GM12878 (cell line): ENCODE results near the gene PITPNM1. TPM values are rescaled to one million over a fixed set of nuclear protein-coding genes. Genes with fewer than 3 reads are reported as not detected.

ENCODE experiments used
- ATAC-seq: fragments of 200-7000 bp; cut with Tn5 transposase; 3 replicates; pipeline ENCODE4 v1.9.1; 2020; ENCODE audit warnings: mild to moderate bottlenecking, moderate library complexity
- BruUV-seq: library from RNA; stranded (reverse); fragments of 400-500 nt; replicated peaks from 2 replicates; lab custom pipeline; 2021; lab: Mats Ljungman, UMichigan
- CTCF ChIA-PET: fragments of 300-600 bp; sonication (Branson Sonifier 250); formaldehyde crosslinking; extraction: SDS; loops from one replicate; lab custom pipeline; 2021; ENCODE audit warnings: inconsistent platforms; lab: Yijun Ruan, JAX
- POLR2A ChIA-PET: fragments of 350-600 bp; formaldehyde crosslinking; extraction: SDS; loops from one replicate; lab custom pipeline; 2021; ENCODE audit warnings: inconsistent platforms; lab: Charles Lee
- RAD21 ChIA-PET: fragments of 300-600 bp; sonication (Branson Sonifier 250); formaldehyde crosslinking; loops from one replicate; lab custom pipeline; 2023; ENCODE audit warnings: antibody characterized with exemption; ENCODE audit not compliant: unreplicated experiment; lab: Charles Lee
- SMC1A ChIA-PET: fragments of 300-600 bp; sonication (Branson Sonifier 250); formaldehyde crosslinking; loops from one replicate; lab custom pipeline; 2023; ENCODE audit not compliant: unreplicated experiment, uncharacterized antibody; lab: Charles Lee
- DNase-seq: peaks from one replicate; pipeline ENCODE4 v3.0.0-alpha.2; 2011; ENCODE audit warnings: low read depth, low spot score
- FAIRE-seq: peaks from 3 replicates; lab custom pipeline; 2011; peaks lifted over from hg19 to GRCh38; lab: Jason Lieb, UNC
- H2AFZ ChIP-seq: 2 replicates; pipeline ENCODE4 v1.6.0; 2011; ENCODE audit warnings: low read depth, low read length, control low read depth; ENCODE audit not compliant: control insufficient read depth
- H3K27ac ChIP-seq: 2 replicates; pipeline ENCODE4 v1.5.1; 2011; ENCODE audit warnings: control low read depth; ENCODE audit not compliant: control insufficient read depth, insufficient read depth
- H3K27me3 ChIP-seq, 2 experiments: replicated peaks in 1 of 2; 2 replicates each; pipeline versions ENCODE4 v1.6.0 to v1.6.1; 2011; ENCODE audit warnings: low read length in 1 of 2; ENCODE audit not compliant: control insufficient read depth in 2 of 2, insufficient read depth in 2 of 2
- H3K36me3 ChIP-seq, 2 experiments: 2 replicates each; pipeline ENCODE4 v1.5.1; 2011; ENCODE audit warnings: low read length in 1 of 2; ENCODE audit not compliant: control insufficient read depth in 2 of 2, insufficient read depth in 2 of 2
- H3K4me1 ChIP-seq: 2 replicates; pipeline ENCODE4 v1.6.1; 2011; ENCODE audit warnings: mild to moderate bottlenecking, low read length, moderate library complexity, mixed read lengths; ENCODE audit not compliant: control insufficient read depth, insufficient read depth
- H3K4me2 ChIP-seq: 2 replicates; pipeline ENCODE4 v1.6.0; 2011; ENCODE audit warnings: control low read depth; ENCODE audit not compliant: control insufficient read depth, insufficient read depth
- H3K4me3 ChIP-seq: fragments of 200-600 bp; sonication (generic); 2 replicates; pipeline ENCODE4 v1.5.1; 2016
- H3K79me2 ChIP-seq: 2 replicates; pipeline ENCODE4 v1.6.0; 2011; ENCODE audit warnings: low read length; ENCODE audit not compliant: control insufficient read depth, insufficient read depth
- H3K9ac ChIP-seq: 2 replicates; pipeline ENCODE4 v1.8.0; 2011; ENCODE audit warnings: low read length, control low read depth, mixed read lengths; ENCODE audit not compliant: control insufficient read depth, insufficient read depth
- H3K9me3 ChIP-seq: replicated peaks from 3 replicates; pipeline ENCODE4 v1.5.1; 2011; ENCODE audit warnings: mild to moderate bottlenecking, low read length; ENCODE audit not compliant: control insufficient read depth, insufficient read depth
- H4K20me1 ChIP-seq: 2 replicates; pipeline ENCODE4 v1.6.0; 2011; ENCODE audit not compliant: control insufficient read depth, insufficient read depth
- CHD2 ChIP-seq: IDR thresholded peaks from 2 replicates; pipeline ENCODE4 v1.6.1; 2011; ENCODE audit warnings: low read depth, low read length, improper control_type of control experiment, borderline replicate concordance
- CHD4 ChIP-seq: fragments of 200-600 bp; sonication (generic); IDR thresholded peaks from 2 replicates; pipeline ENCODE4 v1.6.1; 2016; ENCODE audit warnings: mild to moderate bottlenecking
- EED ChIP-seq: sonication (generic); IDR thresholded peaks from 2 replicates; pipeline ENCODE4 v1.6.1; 2016; ENCODE audit warnings: antibody characterized with exemption, low read depth
- FOS ChIP-seq: IDR thresholded peaks from 3 replicates; pipeline ENCODE4 v1.6.1; 2011; ENCODE audit warnings: borderline replicate concordance; ENCODE audit not compliant: insufficient read length; ENCODE audit errors: extremely low read depth
- JUND ChIP-seq: IDR thresholded peaks from 2 replicates; pipeline ENCODE4 v1.6.1; 2012; ENCODE audit warnings: low read depth, mild to moderate bottlenecking, low read length, improper control_type of control experiment, moderate library complexity
- MYC ChIP-seq: IDR thresholded peaks from 2 replicates; pipeline ENCODE4 v1.6.1; 2011; ENCODE audit warnings: mild to moderate bottlenecking, low read length, moderate library complexity, inconsistent platforms; ENCODE audit not compliant: insufficient read depth, insufficient replicate concordance, insufficient read length, severe bottlenecking
- PBX3 ChIP-seq: IDR thresholded peaks from 2 replicates; pipeline ENCODE4 v1.6.1; 2011; ENCODE audit warnings: mild to moderate bottlenecking, low read depth, low read length, moderate library complexity; ENCODE audit not compliant: insufficient replicate concordance
- SMARCA5 ChIP-seq: fragments of 450-650 bp; IDR thresholded peaks from 2 replicates; pipeline ENCODE4 v1.6.1; 2017; ENCODE audit warnings: mild to moderate bottlenecking
- SPI1 ChIP-seq: IDR thresholded peaks from 2 replicates; pipeline ENCODE4 v1.6.1; 2011; ENCODE audit warnings: low read depth, mild to moderate bottlenecking, low read length, moderate library complexity, borderline replicate concordance; ENCODE audit not compliant: insufficient read depth
- STAT3 ChIP-seq: IDR thresholded peaks from 2 replicates; pipeline ENCODE4 v1.6.1; 2011; ENCODE audit warnings: low read depth, low read length, improper control_type of control experiment
- TCF12 ChIP-seq: IDR thresholded peaks from 2 replicates; pipeline ENCODE4 v1.6.1; 2011; ENCODE audit warnings: low read depth, mild to moderate bottlenecking, low read length
- WRNIP1 ChIP-seq: IDR thresholded peaks from 2 replicates; pipeline ENCODE4 v1.6.1; 2011; ENCODE audit warnings: low read depth, low read length, improper control_type of control experiment, borderline replicate concordance
- ZNF592 ChIP-seq: fragments of 450-650 bp; IDR thresholded peaks from 2 replicates; pipeline ENCODE4 v1.6.1; 2017; ENCODE audit warnings: mild to moderate bottlenecking, moderate library complexity
- WGBS: methylation state at CpG from one replicate; pipeline ENCODE4 v1.1.6; 2016; ENCODE audit warnings: low lambda C conversion rate; ENCODE audit not compliant: insufficient replicate concordance, insufficient coverage; ENCODE audit errors: missing lambda C conversion rate; 5-methylcytosine and 5-hydroxymethylcytosine counted together
- in situ Hi-C: fragments of 300-500 bp; cut with MboI; formaldehyde crosslinking; loops from 9 replicates; pipeline ENCODE4 v1.14.3; 2018; ENCODE audit warnings: mixed read lengths
- intact Hi-C: fragments of 100-400 bp; cut with micrococcal nuclease; formaldehyde crosslinking; loops from one replicate; pipeline ENCODE4 v1.14.2; 2022; ENCODE audit not compliant: unreplicated experiment
- polyA plus RNA-seq, 11 experiments: library from polyadenylated mRNA; depleted of rRNA in 4 of 11; unstranded in 6 of 11; stranded (reverse) in 5 of 11; fragments of >200 nt; fragmentation: Nextera tagmentation in 4 of 11; fragmentation: Illumina TruSeq in 1 of 11; extraction: Ambion mirVana in 4 of 11; extraction: Trizol in 1 of 11; gene quantifications; 1 replicate in 1 of 11; 2 replicates in 10 of 11; pipeline versions ENCODE4 v1.2.1 to v1.2.3, GENCODE V29; 2011 to 2016; ENCODE audit warnings: inconsistent platforms in 2 of 11, missing spikeins in 2 of 11, low read depth in 1 of 11
- total RNA-seq, 4 experiments: library from RNA; depleted of rRNA in 3 of 4; stranded (reverse); fragments of >200 nt in 3 of 4; fragmentation: Illumina TruSeq in 1 of 4; extraction: Trizol in 1 of 4; gene quantifications; 2 replicates each; pipeline versions ENCODE4 v1.2.1 to v1.2.3, GENCODE V29; 2013 to 2021

The PITPNM1 gene
- total and polyA plus RNA-seq, 10 of the 15 experiments (the other 5 are each of a cell fraction or from before 2014, with no cell fraction given): 0.11 to 56.8 (median 16.5) TPM

DNA sequence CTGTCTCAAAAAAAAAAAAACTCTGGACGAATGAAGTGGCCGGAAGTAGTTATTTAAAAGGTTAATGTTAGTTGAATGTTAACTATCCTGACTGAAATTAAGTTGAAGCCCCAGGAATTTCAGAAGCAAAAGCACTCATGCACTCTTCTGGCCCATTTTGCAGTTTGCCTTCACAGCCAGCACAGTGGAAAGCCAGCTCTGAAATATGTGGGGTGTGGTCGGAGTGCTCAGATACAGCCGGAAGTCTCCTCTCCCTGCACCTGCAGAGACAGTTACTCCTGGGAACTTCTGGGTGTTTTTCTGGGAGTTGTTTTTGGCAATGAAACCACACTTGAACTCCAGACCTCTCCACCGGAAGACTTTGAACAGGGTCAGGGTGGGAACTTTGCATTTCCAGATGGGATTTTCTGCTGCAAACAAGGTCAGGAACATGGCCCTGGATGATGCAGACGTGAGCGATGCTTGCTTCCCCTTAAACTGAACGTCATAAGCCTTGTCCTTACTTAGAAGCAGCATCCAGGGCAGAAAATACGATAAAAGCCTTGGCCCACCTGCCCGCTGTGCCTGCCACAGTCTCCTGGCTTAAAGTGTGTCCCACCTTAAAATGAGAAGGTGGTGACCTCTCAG lies 39.6 kb upstream of the PITPNM1 start:
- TF ChIP-seq JUND (no peak), FOS (no peak), WRNIP1 (no peak), TCF12 (no peak), SMARCA5 (no peak), CHD2 (no peak), PBX3 (no peak), ZNF592 (no peak), EED (no peak), CHD4 (no peak), STAT3 (no peak), SPI1 (no peak), MYC (no peak)
- H3K9me3 ChIP-seq: no peaks in the 10 kb centered on the region; the same call in 2 of the 3 replicates
- H3K4me1 ChIP-seq: no peaks in the 10 kb centered on the region
- 45% methylated on average over 10 of the region's 10 CpGs for WGBS
- H3K9ac ChIP-seq: no peak overlapping the region
- no peak overlapping the region for H3K4me3 ChIP-seq
- in situ Hi-C loops (no loop called here), intact Hi-C loops (no loop called here)
- H2AFZ ChIP-seq: no peak overlapping the region
- ChIA-PET SMC1A (no interaction called here), POLR2A (no interaction called here), RAD21 (no interaction called here), CTCF (no interaction called here)
- H3K27me3 ChIP-seq: no peaks in the 10 kb centered on the region
- no peaks in the 10 kb centered on the region for H3K79me2 ChIP-seq
- FAIRE-seq (no peak), DNase-seq (no peak), ATAC-seq (no peak)
- no TSS peak for BruUV-seq
- no peaks in the 10 kb centered on the region for H3K36me3 ChIP-seq
- H4K20me1 ChIP-seq: no peaks in the 10 kb centered on the region
- no peak overlapping the region for H3K4me2 ChIP-seq
- H3K27ac ChIP-seq: no peak overlapping the region
